A673 (cell line): Measurements from ENCODE around the gene ATRNL1. TPM values are rescaled to one million over a fixed set of nuclear protein-coding genes. Genes with fewer than 3 reads are reported as not detected.
"Not testable (repeated sequence)": the region's sequence is repeated elsewhere in the genome, so short reads cannot be mapped to it uniquely, and the experiment has no call there.

Experiments used
- BruUV-seq: library from RNA; stranded (reverse); fragments of 400-500 nt; replicated peaks from 2 replicates; lab custom pipeline; 2021; lab: Mats Ljungman, UMichigan
- CTCF ChIA-PET: fragments of 300-600 bp; sonication (Branson Sonifier 250); formaldehyde crosslinking; loops from one replicate; lab custom pipeline; 2022; ENCODE audit warnings: antibody characterized with exemption; lab: Charles Lee
- POLR2A ChIA-PET: fragments of 300-600 bp; sonication (Branson Sonifier 250); formaldehyde crosslinking; loops from one replicate; lab custom pipeline; 2022; ENCODE audit warnings: antibody characterized with exemption; ENCODE audit not compliant: low non-redundant PET; lab: Charles Lee
- DNase-seq: peaks from one replicate; pipeline ENCODE4 v3.0.0-alpha.2; 2015; ENCODE audit warnings: low spot score
- H3K27ac ChIP-seq: fragments of 200-600 bp; sonication (generic); 2 replicates; pipeline ENCODE4 v1.5.1; 2016; ENCODE audit warnings: mixed run types, low read depth, mild to moderate bottlenecking, mixed read lengths, antibody characterized with exemption, low read length; ENCODE audit not compliant: poor library complexity, severe bottlenecking
- H3K27me3 ChIP-seq: fragments of 200-600 bp; sonication (generic); replicated peaks from 2 replicates; pipeline ENCODE4 v1.6.1; 2017; ENCODE audit warnings: mixed run types, low read depth, mild to moderate bottlenecking, mixed read lengths, antibody characterized with exemption, low read length; ENCODE audit not compliant: insufficient read depth, poor library complexity
- H3K36me3 ChIP-seq: fragments of 200-600 bp; sonication (generic); 2 replicates; pipeline ENCODE4 v1.6.1; 2016; ENCODE audit warnings: mixed run types, mild to moderate bottlenecking, mixed read lengths, antibody characterized with exemption, low read length; ENCODE audit not compliant: insufficient read depth, poor library complexity, severe bottlenecking
- H3K4me1 ChIP-seq: fragments of 200-600 bp; sonication (generic); 2 replicates; pipeline ENCODE4 v1.6.1; 2017; ENCODE audit warnings: mixed run types, mild to moderate bottlenecking, mixed read lengths, antibody characterized with exemption, low read length; ENCODE audit not compliant: insufficient read depth, poor library complexity, severe bottlenecking
- H3K4me3 ChIP-seq: fragments of 200-600 bp; sonication (generic); 2 replicates; pipeline ENCODE4 v1.5.1; 2016; ENCODE audit warnings: low read depth, mixed run types, mild to moderate bottlenecking, mixed read lengths, low read length; ENCODE audit not compliant: poor library complexity, severe bottlenecking
- H3K9me3 ChIP-seq: fragments of 200-600 bp; sonication (generic); 2 replicates; pipeline ENCODE4 v1.6.1; 2016; ENCODE audit warnings: mixed run types, low read depth, mild to moderate bottlenecking, mixed read lengths, antibody characterized with exemption, low read length; ENCODE audit not compliant: poor library complexity, severe bottlenecking
- CTCF ChIP-seq: fragments of 300-800, 200-600 bp; sonication (generic); conservative IDR thresholded peaks from 2 replicates; pipeline ENCODE4 v1.5.1; 2017; ENCODE audit warnings: low read depth, mild to moderate bottlenecking, antibody characterized with exemption, low read length, moderate library complexity, mixed read lengths
- EZH2 ChIP-seq: fragments of 200-600 bp; sonication (generic); IDR thresholded peaks from 2 replicates; pipeline ENCODE4 v1.6.1; 2017; ENCODE audit warnings: borderline replicate concordance, low read depth, mild to moderate bottlenecking, mixed read lengths, antibody characterized with exemption, low read length; ENCODE audit not compliant: poor library complexity, severe bottlenecking
- intact Hi-C: fragments of 100-400 bp; cut with micrococcal nuclease; formaldehyde crosslinking; loops from one replicate; pipeline ENCODE4 v1.10.0; 2022; ENCODE audit not compliant: unreplicated experiment
- total RNA-seq: library from RNA; stranded (reverse); gene quantifications from 2 replicates; pipeline ENCODE4 v1.2.3, GENCODE V29; 2021

ATRNL1 gene
- total RNA-seq, 1 experiment from 2014 or later: 3.0 TPM

GRCh38 chr10:115094416-115095140 lies 1.4 kb downstream of the ATRNL1 start:
- CTCF ChIA-PET: no interaction called here
- H3K4me1 ChIP-seq: peaks cover 5% of the 10 kb centered on the region
- no peak overlapping the region for H3K27ac ChIP-seq
- intact Hi-C loops: loop anchor here (5.0 kb wide), 1 partner anchor 157 kb away; the partner anchor contains the start of gene TRUB1
- no peaks in the 10 kb centered on the region for H3K36me3 ChIP-seq
- BruUV-seq: no TSS peak
- POLR2A ChIA-PET: no interaction called here
- TF ChIP-seq EZH2 (no peak), CTCF (no peak)
- no peak for DNase-seq
- no peaks in the 10 kb centered on the region for H3K9me3 ChIP-seq
- H3K4me3 ChIP-seq: no peak overlapping the region
- peaks cover 47% of the 10 kb centered on the region for H3K27me3 ChIP-seq

GRCh38 chr10:115095758-115096157 lies 2.6 kb downstream of the ATRNL1 start:
- ChIA-PET POLR2A (no interaction called here), CTCF (no interaction called here)
- DNase-seq: no peak
- Histone ChIP-seq H3K4me1 (peaks cover 5% of the 10 kb centered on the region), H3K4me3 (no peak overlapping the region), H3K27ac (no peak overlapping the region), H3K36me3 (no peaks in the 10 kb centered on the region), H3K9me3 (no peaks in the 10 kb centered on the region), H3K27me3 (peaks cover 38% of the 10 kb centered on the region)
- TF ChIP-seq CTCF: no peak
- TF ChIP-seq EZH2: no peak
- intact Hi-C loops: no loop called here
- no TSS peak for BruUV-seq

DNA sequence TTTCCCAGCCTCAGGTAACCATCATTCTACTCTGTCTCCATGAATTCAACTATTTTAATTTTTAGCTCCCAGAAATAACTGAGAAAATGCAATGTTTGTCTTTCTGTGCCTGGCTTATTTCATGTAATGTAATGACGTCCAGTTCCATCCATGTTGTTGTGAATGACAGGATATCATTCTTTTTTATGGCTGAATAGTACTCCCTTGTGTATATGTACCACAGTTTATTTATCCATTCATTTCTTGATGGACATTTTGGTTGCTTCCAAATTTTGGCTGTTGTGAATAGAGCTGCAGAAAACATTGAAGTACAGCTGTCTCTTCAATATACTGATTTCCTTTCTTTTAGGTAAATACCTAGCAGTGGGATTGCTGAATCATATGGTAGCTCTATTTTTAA lies 10.5 kb downstream of the ATRNL1 start:
- POLR2A ChIA-PET: no interaction called here
- BruUV-seq: no TSS peak
- Histone ChIP-seq H3K36me3 (no peaks in the 10 kb centered on the region), H3K4me3 (no peak overlapping the region), H3K27me3 (no peaks in the 10 kb centered on the region), H3K4me1 (no peaks in the 10 kb centered on the region), H3K27ac (no peak overlapping the region), H3K9me3 (peaks cover 14% of the 10 kb centered on the region)
- TF ChIP-seq EZH2 (no peak), CTCF (no peak)
- intact Hi-C loops: no loop called here
- no peak for DNase-seq
- CTCF ChIA-PET: no interaction called here

- BruUV-seq, POLR2A ChIA-PET, H3K4me1 ChIP-seq, H3K4me3 ChIP-seq, DNase-seq, CTCF ChIA-PET, intact Hi-C loops, H3K36me3 ChIP-seq, H3K27me3 ChIP-seq, H3K27ac ChIP-seq: not testable (repeated sequence)
- peaks cover 14% of the 10 kb centered on the region for H3K9me3 ChIP-seq
Measured at GRCh38 chr10:115105411-115105810, 12.2 kb downstream of the ATRNL1 start.
